ENCODE results near the gene ENOX1.

ENOX1 gene

GRCh38 chr13:43307921-43308433, 478.8 kb downstream of the ENOX1 start:
- Histone ChIP-seq H3F3A (ENCODE audit: insufficient read depth, low read length) (no peaks in the 10 kb centered on the region), H3K4me2 (ENCODE audit: low read length) (no peak overlapping the region; the same call in 1 of the 2 replicates), H3K27ac (ENCODE audit: low read depth, low read length, poor library complexity, severe bottlenecking) (no peak overlapping the region), H2AFZ (ENCODE audit: low read length) (no peak overlapping the region), H3K36me3 (ENCODE audit: insufficient read depth, low read length) (no peaks in the 10 kb centered on the region), H3K9ac (ENCODE audit: low read length) (no peak overlapping the region), H3K79me2 (ENCODE audit: insufficient read depth, low read length) (no peaks in the 10 kb centered on the region), H3K27me3 (ENCODE audit: insufficient read depth, low read length) (0 out of 2 replicates have a peak, but pooled peaks cover 8% of the 10 kb centered on the region), H3K9me3 (ENCODE audit: low read length) (no peaks in the 10 kb centered on the region), H3K9me2 (ENCODE audit: low read depth, low read length) (no peaks in the 10 kb centered on the region), H3K4me1 (ENCODE audit: insufficient read depth, low read length, severe bottlenecking) (peaks cover 10% of the 10 kb centered on the region), H3K4me3 (ENCODE audit: low read depth, low read length, poor library complexity, severe bottlenecking) (no peak overlapping the region), H4K20me1 (ENCODE audit: insufficient read depth, low read length) (no peaks in the 10 kb centered on the region)
- TF ChIP-seq CTCF (IDR thresholded peaks at IDR 0.05; ENCODE audit: low read length), result no peak
- TF ChIP-seq EZH2 (IDR thresholded peaks at IDR 0.05; ENCODE audit: borderline replicate concordance, low read length), result no peak

GRCh38 chr13:43307221-43307920, 479.4 kb downstream of the ENOX1 start:
- Histone ChIP-seq H3K9ac (ENCODE audit: low read length) (no peak overlapping the region), H3K9me3 (ENCODE audit: low read length) (no peaks in the 10 kb centered on the region), H3K79me2 (ENCODE audit: insufficient read depth, low read length) (no peaks in the 10 kb centered on the region), H4K20me1 (ENCODE audit: insufficient read depth, low read length) (no peaks in the 10 kb centered on the region), H3K4me3 (ENCODE audit: low read depth, low read length, poor library complexity, severe bottlenecking) (no peak overlapping the region), H3K27ac (ENCODE audit: low read depth, low read length, poor library complexity, severe bottlenecking) (no peak overlapping the region), H3F3A (ENCODE audit: insufficient read depth, low read length) (no peaks in the 10 kb centered on the region), H3K4me2 (ENCODE audit: low read length) (no peak overlapping the region; the same call in 1 of the 2 replicates), H3K9me2 (ENCODE audit: low read depth, low read length) (no peaks in the 10 kb centered on the region), H3K4me1 (ENCODE audit: insufficient read depth, low read length, severe bottlenecking) (peaks cover 10% of the 10 kb centered on the region), H3K27me3 (ENCODE audit: insufficient read depth, low read length) (0 out of 2 replicates have a peak, but pooled peaks cover 8% of the 10 kb centered on the region), H2AFZ (ENCODE audit: low read length) (no peak overlapping the region), H3K36me3 (ENCODE audit: insufficient read depth, low read length) (no peaks in the 10 kb centered on the region)
- TF ChIP-seq CTCF (IDR thresholded peaks at IDR 0.05; ENCODE audit: low read length) (no peak), EZH2 (IDR thresholded peaks at IDR 0.05; ENCODE audit: borderline replicate concordance, low read length) (no peak)

GRCh38 chr13:43306372-43306771, 480.4 kb downstream of the ENOX1 start:
- no peak overlapping the region for H3K27ac ChIP-seq (ENCODE audit: low read depth, low read length, poor library complexity, severe bottlenecking)
- peaks cover 10% of the 10 kb centered on the region for H3K4me1 ChIP-seq (ENCODE audit: insufficient read depth, low read length, severe bottlenecking)
- no peak overlapping the region for H2AFZ ChIP-seq (ENCODE audit: low read length)
- no peaks in the 10 kb centered on the region for H3K9me2 ChIP-seq (ENCODE audit: low read depth, low read length)
- no peak for TF ChIP-seq EZH2 (IDR thresholded peaks at IDR 0.05; ENCODE audit: borderline replicate concordance, low read length)
- TF ChIP-seq CTCF (IDR thresholded peaks at IDR 0.05; ENCODE audit: low read length), result no peak
- H4K20me1 ChIP-seq (ENCODE audit: insufficient read depth, low read length), result no peaks in the 10 kb centered on the region
- H3F3A ChIP-seq (ENCODE audit: insufficient read depth, low read length), result no peaks in the 10 kb centered on the region
- no peaks in the 10 kb centered on the region for H3K36me3 ChIP-seq (ENCODE audit: insufficient read depth, low read length)
- no peak overlapping the region for H3K4me2 ChIP-seq (ENCODE audit: low read length)
- no peaks in the 10 kb centered on the region for H3K79me2 ChIP-seq (ENCODE audit: insufficient read depth, low read length)
- H3K9me3 ChIP-seq (ENCODE audit: low read length), result no peaks in the 10 kb centered on the region
- H3K27me3 ChIP-seq (ENCODE audit: insufficient read depth, low read length), result 0 out of 2 replicates have a peak, but pooled peaks cover 8% of the 10 kb centered on the region
- no peak overlapping the region for H3K4me3 ChIP-seq (ENCODE audit: low read depth, low read length, poor library complexity, severe bottlenecking)
- H3K9ac ChIP-seq (ENCODE audit: low read length), result no peak overlapping the region

Measured in OCI-LY1 (cell line).